ENCODE data around the gene B3GNT2.
A peak's percentile ranks its signal among the peaks of the same experiment; 100 is the strongest.
"Not testable (repeated sequence)": the region's sequence is repeated elsewhere in the genome, so short reads cannot be mapped to it uniquely, and the experiment has no call there.

Gene B3GNT2

DNA sequence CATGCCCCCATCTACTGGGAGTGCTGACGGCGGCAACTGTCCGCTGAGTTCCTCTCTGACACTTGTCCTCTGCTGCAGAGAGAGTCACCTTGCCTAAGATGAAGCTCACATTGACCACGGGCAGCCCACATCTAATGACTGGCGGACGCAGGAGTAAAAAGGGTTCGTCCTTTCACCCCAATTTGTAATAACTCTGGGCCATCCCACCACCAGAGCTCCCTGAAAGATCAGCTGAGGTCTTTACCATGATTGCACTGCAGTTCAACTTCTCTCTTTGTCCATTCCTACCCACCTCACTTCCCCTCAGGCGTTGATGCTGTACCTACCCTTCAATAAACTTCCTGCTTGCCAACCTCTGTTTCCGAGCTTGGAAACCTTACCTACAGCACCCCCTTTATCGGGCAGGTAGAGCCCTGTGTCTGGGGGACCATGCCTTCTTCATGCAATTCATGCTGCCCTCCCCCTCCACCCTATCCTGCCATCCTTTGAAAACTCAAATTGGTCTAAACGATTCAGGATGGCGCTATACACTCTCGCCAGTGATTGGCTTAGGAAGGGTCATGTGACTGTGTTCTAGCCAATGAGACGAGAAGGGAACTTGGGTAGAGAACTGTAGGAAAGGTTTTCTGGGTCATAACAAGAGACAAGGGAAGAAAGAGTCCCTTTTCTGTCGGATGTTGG lies 10.3 kb upstream of the B3GNT2 start:
- DNase-seq = no peak

- no peak for DNase-seq
Measured at GRCh38 chr2:62186156-62186905, 9.6 kb upstream of the B3GNT2 start.

- DNase-seq = no peak
Measured at GRCh38 chr2:62187246-62187645, 8.7 kb upstream of the B3GNT2 start.

GRCh38 chr2:62188416-62188815 lies 7.5 kb upstream of the B3GNT2 start:
- no peak for DNase-seq

- DNase-seq = no peak
Measured at GRCh38 chr2:62189196-62189595, 6.7 kb upstream of the B3GNT2 start.

- DNase-seq = no peak
Measured at GRCh38 chr2:62192811-62193210, 3.1 kb upstream of the B3GNT2 start.

DNA sequence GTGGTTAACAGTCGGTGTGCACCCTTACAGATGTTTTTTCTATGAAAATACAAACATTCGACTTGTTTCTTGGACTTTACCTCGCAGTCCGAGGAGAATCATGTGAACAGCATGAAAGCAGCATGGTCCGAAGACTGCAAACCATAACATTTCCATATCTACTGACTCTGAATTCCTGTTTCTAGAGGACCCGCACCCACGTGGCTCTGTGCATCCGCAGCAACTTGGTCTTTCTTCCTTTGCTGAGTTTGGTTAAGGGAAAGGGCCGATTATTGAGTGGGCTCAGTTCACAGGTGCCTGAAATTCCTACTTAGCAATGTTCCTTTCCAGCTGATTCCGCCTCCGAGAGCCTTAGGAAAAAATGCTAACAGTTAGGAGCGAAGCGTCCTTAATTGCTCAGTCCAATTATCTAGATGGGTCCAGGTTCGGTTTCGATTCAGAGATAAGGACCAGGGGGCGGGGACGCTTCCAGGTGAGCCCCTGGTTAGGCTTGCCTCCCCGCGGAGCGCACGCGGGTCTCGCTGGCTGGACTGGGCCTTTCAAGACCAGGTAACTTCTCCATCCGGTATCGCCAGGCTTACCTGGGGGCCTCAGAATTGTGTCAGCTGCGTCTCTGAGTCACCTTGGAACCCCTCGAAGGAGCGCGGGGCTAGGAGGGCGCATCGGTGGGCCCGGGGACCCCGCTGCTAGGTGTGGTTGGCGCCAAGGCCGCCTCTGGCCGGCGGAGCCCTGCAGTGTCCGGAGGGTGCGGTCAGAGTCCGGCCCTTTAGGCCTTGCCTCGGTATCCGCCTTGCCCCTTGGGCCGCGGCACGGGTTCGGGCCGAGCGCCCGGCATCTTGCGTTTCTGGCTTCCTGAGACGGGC lies 1.1 kb upstream of the B3GNT2 start:
- DNase-seq = no peak

DNA sequence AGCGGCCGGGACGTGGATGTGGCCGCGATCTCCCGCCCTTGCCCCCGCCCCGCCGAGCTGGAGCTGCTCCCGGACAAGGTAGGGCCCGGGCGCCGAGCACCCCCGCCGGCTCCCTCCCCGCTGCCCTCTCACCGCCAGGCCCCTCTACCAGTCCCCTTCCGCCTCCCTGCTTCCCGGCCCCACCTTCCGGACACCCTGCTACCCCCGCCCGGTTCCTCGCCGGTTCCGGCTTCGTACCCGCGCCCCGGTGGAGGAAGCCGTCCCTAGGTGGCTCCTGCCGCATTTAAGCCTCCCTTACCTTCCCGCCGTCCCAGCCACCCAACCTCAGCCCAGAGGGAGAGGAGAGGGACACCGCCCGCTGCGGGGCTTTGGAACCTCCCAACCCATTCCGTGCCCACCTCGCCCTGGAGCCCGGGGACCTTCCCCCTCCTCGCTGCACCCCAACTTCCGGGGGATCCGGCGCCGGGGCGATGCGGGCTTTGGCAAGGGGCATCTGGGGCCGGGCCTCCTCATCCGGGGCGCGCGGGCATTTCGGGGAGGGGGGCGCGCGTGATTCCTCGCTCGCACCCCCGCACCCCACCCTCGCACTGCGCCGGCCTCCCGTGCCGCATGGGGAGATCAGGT lies 475 bp downstream of the B3GNT2 start:
- peak; percentile 75 to 78 for DNase-seq

- peak; percentile 52 to 61 for DNase-seq
Measured at GRCh38 chr2:62197011-62197924, 1.4 kb downstream of the B3GNT2 start.

DNA sequence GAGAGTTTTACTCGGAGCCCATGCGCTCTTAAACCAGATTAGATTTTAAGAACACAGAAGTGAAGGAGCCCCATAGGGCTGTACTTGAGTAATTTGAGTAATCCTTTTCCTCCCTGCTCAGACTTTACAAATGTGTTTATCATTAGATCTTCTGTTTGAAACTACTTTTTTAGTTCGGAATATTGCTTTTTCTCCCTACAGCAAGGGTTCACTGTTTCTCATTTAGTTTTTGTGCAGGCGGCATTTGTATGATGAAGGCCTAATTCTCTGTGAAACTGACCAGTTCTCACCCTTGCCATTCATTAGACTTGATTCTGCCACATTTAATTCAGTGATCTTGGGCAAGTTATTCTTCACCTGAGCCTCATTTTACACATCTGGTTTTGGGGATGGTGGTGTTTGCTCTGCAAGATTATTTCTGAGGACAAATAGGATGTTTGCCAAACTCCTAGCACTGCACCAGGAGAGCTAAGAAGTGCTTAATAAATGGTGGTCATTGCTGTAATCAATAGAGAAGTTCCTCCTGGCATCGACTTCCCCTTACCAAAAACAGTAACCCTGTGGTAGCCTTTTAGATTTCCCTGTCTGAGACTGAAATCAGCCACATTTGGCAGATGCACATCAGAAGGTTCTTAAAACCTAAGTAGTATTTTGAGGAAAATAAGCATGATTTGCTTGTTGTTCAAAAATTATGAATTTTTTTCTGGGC lies 2.2 kb downstream of the B3GNT2 start:
- no peak for DNase-seq

- not testable (repeated sequence) for DNase-seq
Measured at GRCh38 chr2:62198854-62199253, 2.9 kb downstream of the B3GNT2 start.

GRCh38 chr2:62199392-62200125 lies 3.6 kb downstream of the B3GNT2 start:
- no peak for DNase-seq

DNA sequence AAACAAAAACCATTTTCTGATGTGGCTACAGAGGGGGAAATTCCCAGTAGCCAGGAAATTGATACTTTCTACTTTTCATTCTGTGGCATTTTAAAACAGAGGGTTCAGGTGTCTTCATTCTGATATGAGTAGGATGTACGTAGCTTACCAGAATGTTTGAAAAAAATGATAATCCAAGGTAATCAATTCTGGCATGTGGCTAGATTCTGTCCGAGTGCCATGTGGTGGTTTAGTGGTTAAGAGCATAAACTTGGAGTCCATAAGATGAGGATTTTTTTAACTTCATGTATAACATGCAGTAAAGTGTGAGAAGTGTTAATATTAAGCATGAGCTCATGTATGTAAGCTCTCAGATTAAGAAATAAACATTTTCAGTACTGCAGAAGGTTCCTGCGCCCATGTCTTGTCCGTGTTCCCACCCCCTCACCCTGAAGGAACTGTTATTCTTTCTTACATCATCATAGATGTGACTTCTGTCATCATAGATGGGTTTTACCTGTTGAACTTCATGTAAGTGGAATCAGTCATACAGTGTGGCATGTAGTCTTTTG lies 4.5 kb downstream of the B3GNT2 start:
- no peak for DNase-seq

GRCh38 chr2:62200868-62201267 lies 5.0 kb downstream of the B3GNT2 start:
- DNase-seq = no peak

DNA sequence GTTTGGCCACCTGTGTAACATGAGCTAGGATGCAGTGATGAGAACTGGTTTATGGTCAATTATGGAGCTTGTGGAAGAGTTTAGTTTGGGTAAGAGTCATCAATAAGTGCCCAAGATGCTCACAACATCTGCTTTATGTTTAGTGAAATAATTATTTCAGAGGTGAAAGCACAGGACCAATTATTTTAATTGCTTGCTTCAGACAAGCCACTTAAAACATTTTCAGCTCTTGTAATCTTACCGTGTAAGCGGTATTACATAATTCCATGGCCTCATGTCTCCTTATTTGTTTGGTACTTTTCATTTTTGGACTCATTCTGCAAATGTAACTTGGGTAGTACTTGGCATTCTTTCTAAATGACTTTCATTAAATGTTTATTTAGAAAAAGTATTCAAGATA lies 5.4 kb downstream of the B3GNT2 start:
- no peak for DNase-seq

- no peak for DNase-seq
Measured at GRCh38 chr2:62202019-62202722, 6.3 kb downstream of the B3GNT2 start.

DNA sequence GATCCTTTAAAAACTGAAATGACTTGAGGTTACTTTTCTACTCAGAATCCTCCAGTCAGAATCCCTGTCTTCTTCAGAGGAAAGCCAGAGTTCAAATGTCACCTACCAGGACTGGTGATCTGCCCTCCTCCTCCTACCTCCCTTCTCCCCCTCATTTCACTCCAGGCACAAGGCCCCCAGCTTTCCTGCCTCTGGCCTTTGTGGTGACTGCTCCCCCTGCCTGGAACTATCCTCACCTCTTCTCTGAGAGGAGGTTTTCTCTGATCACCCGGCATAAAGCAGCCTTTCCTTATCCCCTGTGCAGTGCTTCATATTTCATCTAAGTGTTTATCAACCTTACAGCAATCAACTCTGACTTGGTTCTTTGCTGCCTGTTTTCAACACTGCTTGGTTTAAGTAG lies 6.8 kb downstream of the B3GNT2 start:
- no peak for DNase-seq

- DNase-seq = no peak
Measured at GRCh38 chr2:62203459-62203858, 7.5 kb downstream of the B3GNT2 start.

- no peak for DNase-seq
Measured at GRCh38 chr2:62204998-62205496, 9.1 kb downstream of the B3GNT2 start.
